Prostate gland (tissue), 2 donors: Measurements from ENCODE around the gene CFAP54.

Experiments
- CTCF ChIP-seq, 4 experiments: fragments of 200-600 bp in 2 of 4; fragments of 450-650 bp in 2 of 4; sonication (generic) in 2 of 4; IDR thresholded peaks; 1 replicate in 3 of 4; 2 replicates in 1 of 4; pipeline ENCODE4 v1.5.1; 2016 to 2019; ENCODE audit warnings: antibody characterized with exemption in 4 of 4, mild to moderate bottlenecking in 2 of 4, moderate library complexity in 2 of 4
- POLR2A ChIP-seq: fragments of 450-650 bp; IDR thresholded peaks from one replicate; pipeline ENCODE4 v1.6.1; 2016; ENCODE audit warnings: antibody characterized with exemption, mild to moderate bottlenecking
- POLR2AphosphoS5 ChIP-seq: sonication (generic); formaldehyde crosslinking; IDR thresholded peaks from one replicate; pipeline ENCODE4 v1.6.1; 2017; ENCODE audit warnings: antibody characterized with exemption

GRCh38 chr12:96808587-96808986, 319.2 kb downstream of the CFAP54 start:
- TF ChIP-seq CTCF (IDR thresholded peaks at IDR 0.05) (no peak), POLR2AphosphoS5 (no peak), POLR2A (no peak)
